ENCODE results near the gene DNHD1.

The DNHD1 gene

GRCh38 chr11:6596239-6596877 lies 99.3 kb downstream of the DNHD1 start:
- DNase-seq = no peak

GRCh38 chr11:6598555-6598954 lies 101.5 kb downstream of the DNHD1 start:
- no peak for DNase-seq

GRCh38 chr11:6599449-6599848 lies 102.4 kb downstream of the DNHD1 start:
- DNase-seq = no peak

DNA sequence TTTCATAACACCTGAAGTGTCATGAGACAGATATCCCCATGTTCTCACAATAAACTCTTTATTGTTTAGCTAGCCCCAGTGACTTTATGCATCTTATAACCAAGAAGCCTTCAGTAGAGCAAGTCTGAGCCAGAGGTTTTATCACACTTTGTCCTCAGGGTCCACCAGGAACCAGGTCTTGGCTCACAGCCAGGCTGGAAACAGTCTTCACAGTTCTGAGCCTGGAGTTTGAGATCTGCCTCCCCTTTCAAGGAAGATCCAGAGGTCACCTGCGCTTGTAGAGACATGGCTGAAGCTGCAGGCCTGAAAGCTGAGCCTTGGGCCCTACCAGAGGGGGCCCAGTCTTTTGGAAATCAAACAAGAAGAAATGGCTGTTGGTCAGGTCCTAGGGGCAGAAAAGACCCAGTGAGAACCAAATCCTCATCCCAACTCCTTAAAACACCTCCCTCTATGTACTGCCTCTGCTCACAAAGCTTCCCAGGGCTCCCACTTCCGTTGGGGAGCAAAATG lies 102.9 kb downstream of the DNHD1 start:
- DNase-seq = no peak

DNA sequence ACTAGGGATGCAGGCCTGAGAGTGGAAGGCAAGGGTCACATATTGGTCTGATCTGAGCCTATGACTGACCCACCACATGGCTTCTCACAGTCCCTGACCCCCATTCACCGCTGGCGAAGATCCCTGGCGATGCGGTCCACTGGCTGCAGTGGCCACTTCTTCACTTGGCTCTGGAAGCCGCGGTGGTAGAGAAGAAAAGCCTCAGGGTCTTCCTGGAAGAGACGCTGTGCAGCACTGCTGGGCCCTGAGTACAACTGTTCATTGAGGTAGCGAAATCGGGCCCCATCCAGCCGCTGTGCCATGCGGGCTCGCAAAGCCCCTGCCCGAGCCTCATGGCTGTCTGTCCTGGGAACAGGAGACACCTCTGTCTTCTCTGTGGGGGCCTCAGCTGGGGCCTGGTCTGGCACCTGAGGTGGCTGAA lies 104.0 kb downstream of the DNHD1 start:
- no peak for DNase-seq

GRCh38 chr11:6602096-6602940 lies 105.2 kb downstream of the DNHD1 start:
- no peak for DNase-seq

- DNase-seq = peak; percentile 84
Measured at GRCh38 chr11:6603287-6604080, 106.4 kb downstream of the DNHD1 start, which contains the start of the genes ILK and RRP8. ILK (plus strand) TSS chr11:6603774; CDS start chr11:6604272, 498 bp downstream. RRP8 (minus strand) TSS chr11:6603616; CDS start chr11:6603502, 114 bp downstream.

DNA sequence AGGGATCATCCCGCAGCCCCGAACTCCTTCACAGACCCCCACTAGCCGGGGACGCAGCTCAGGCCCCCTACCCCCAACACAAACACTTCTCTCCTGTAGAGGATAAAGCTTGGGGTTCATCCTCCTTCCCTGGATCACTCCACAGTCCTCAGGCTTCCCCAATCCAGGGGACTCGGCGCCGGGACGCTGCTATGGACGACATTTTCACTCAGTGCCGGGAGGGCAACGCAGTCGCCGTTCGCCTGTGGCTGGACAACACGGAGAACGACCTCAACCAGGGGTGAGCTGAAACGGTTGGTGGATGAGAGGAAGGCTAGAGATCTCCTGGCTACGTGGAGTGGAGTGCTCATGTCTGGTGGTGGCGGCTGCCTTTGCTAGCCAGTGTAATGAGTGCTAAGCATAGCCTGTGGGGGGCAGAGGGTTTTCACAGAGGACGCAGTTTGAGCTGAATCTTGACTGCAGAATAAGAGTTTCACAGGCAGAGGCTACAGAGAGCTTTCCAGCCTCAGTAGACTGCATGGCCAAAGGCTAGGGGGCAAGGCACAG lies 107.1 kb downstream of the DNHD1 start:
- DNase-seq = peak; percentile 51

DNA sequence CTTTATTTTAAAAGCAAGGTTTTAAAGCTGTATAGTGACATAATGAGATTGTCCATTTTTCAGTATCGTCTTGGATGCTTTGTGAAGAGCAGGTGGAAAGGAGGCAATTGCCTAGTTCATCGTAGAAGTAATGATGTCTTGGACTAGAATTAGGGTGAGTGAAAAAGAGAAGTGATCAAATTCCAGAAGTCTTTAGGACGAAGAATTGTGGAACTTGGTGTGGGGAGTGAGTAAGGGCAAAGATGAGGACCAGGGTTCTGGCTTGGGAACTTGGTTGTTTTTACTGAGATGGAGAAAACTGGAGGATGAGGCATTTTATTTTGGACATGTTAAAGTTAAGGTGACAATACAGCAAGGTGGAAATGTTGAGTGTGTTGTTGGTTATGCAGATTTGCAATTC lies 107.7 kb downstream of the DNHD1 start:
- DNase-seq = no peak

- no peak for DNase-seq
Measured at GRCh38 chr11:6606471-6607189, 109.5 kb downstream of the DNHD1 start.

DNA sequence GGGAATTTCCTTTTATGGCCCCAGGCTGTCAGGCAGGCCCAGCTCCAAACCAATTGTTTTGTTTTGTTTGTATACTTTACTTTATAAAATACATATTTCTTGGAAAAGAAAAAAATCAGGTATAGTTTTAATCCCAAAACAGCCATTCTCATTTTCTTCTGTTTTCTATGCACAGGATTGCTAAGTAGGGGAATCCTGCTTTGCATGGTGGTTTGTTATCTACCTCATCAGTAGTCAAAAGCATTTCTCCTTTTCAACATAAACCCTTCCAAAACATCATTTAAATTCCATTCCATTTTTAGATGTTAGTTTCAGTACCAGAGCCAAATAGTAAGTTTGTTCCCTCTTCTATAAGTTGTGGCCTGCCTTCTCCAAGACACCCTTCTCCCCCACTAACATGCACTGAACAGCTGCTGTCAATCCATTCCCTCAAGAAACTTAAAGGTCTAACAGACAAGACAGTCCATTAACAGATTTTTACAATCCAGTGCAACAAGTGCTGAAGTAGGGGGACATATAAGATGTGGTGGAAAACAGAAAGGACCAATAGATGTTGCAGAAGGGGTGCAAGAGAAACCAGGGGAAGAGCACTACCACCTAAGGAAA lies 110.2 kb downstream of the DNHD1 start:
- DNase-seq = no peak

- DNase-seq = no peak
Measured at GRCh38 chr11:6608011-6608410, 110.9 kb downstream of the DNHD1 start.

GRCh38 chr11:6608726-6609501 lies 111.8 kb downstream of the DNHD1 start:
- no peak for DNase-seq

- DNase-seq = no peak
Measured at GRCh38 chr11:6609502-6610015, 112.5 kb downstream of the DNHD1 start.

GRCh38 chr11:6610591-6610990 lies 113.5 kb downstream of the DNHD1 start:
- DNase-seq = no peak

DNA sequence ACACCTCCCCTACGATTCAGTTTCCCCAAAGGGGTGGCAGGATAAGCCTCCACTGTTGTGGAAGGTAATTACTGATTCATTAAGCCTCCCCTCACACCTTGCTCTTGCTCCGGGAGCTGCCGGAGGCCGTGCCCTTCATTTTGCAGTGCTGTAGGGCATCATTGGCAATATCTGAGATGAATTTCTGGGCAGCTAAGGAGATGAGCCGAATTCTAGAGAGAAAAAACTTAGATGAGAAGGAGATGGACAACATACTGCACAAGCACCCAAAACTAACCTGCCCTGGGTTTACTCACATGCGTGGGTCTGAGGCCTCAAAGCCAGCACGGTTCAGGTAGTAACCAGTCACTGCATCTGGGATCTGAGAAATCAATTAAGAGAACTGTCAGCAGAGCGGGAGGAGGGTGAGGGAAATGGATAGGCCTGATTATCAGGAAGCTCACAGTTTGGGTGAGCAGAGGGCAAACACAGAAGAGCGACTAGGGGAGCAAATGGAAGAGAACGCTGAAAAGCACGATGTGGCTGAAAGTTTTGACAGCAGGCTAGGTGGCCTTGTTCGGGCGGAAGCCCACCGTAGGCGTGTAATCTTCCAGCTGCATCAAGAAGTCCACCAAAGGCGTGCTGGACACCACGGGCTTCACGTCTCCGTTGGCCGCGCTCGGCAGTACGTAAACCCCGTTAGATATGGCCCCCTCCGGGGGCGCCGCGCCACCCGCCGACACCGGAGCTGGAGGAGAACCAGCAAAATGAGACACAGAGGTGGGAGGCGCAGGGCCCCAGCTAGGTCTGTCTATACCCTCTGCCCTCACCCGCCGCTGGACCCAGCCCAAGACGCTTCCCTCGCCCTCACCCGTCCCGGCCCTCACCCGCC lies 114.2 kb downstream of the DNHD1 start:
- no peak for DNase-seq

- no peak for DNase-seq
Measured at GRCh38 chr11:6611963-6612212, 114.8 kb downstream of the DNHD1 start.

- peak; percentile 96 for DNase-seq
Measured at GRCh38 chr11:6612213-6613041, 115.3 kb downstream of the DNHD1 start, which contains the start of gene TAF10. TAF10 (minus strand) TSS chr11:6612216; CDS start chr11:6612189, 27 bp downstream.

DNA sequence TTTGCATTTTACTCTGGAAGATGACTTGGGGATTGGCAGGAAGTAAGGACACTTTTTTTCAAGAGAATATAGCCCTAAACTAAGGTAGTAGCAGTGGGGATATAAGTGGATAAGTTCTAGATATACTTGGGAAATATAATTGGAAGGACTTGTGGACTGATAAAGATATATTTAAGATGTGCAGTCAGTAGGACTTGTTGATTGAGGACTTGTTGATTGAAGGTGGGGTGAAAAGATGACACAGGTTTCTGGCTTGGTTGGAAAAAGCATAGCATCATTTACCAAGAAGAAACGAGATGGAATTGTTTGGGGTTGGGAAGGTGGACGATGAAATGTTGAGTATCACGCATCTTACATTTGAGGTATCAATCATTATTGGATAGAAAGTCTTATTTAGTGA lies 116.4 kb downstream of the DNHD1 start:
- DNase-seq = no peak
